Activated B cell treated with CpG ODN at 0.5 μM for 24 hours (primary cell): ENCODE data around the gene ACTN3. TPM values are rescaled to one million over a fixed set of nuclear protein-coding genes. Genes with fewer than 3 reads are reported as not detected.

Experiments used
- ATAC-seq: fragments of 200-7000 bp; cut with Tn5 transposase; one replicate; pipeline ENCODE4 v1.10.0; 2021; ENCODE audit warnings: low read depth, mild to moderate bottlenecking, moderate library complexity
- CTCF ChIA-PET: fragments of 350-600 bp; sonication (Branson Sonifier 250); formaldehyde crosslinking; loops from one replicate; lab custom pipeline; 2021; ENCODE audit warnings: antibody characterized with exemption; lab: Charles Lee
- POLR2A ChIA-PET: fragments of 350-600 bp; sonication (Branson Sonifier 250); formaldehyde crosslinking; loops from one replicate; lab custom pipeline; 2021; ENCODE audit warnings: antibody characterized with exemption; lab: Charles Lee
- DNase-seq: peaks from one replicate; pipeline ENCODE4 v3.0.0; 2022
- H3K27ac Mint-ChIP-seq: one replicate; pipeline ENCODE4 v1.8.0; 2020; ENCODE audit warnings: mixed read lengths
- H3K27me3 Mint-ChIP-seq: one replicate; pipeline ENCODE4 v1.8.0; 2021; ENCODE audit warnings: mixed read lengths
- H3K36me3 Mint-ChIP-seq: one replicate; pipeline ENCODE4 v1.8.0; 2021; ENCODE audit warnings: low read depth, mixed read lengths
- H3K4me1 Mint-ChIP-seq: one replicate; pipeline ENCODE4 v1.8.0; 2021; ENCODE audit warnings: mixed read lengths
- H3K4me3 Mint-ChIP-seq: one replicate; pipeline ENCODE4 v1.8.0; 2020; ENCODE audit warnings: mild to moderate bottlenecking, mixed read lengths
- H3K9me3 Mint-ChIP-seq: one replicate; pipeline ENCODE4 v1.8.0; 2020; ENCODE audit warnings: mixed read lengths
- intact Hi-C: fragments of 100-400 bp; cut with micrococcal nuclease; formaldehyde crosslinking; loops from one replicate; pipeline ENCODE4 v1.15.1; 2024
- total RNA-seq: library from RNA; stranded (reverse); gene quantifications from 2 replicates; pipeline ENCODE4 v1.2.3, GENCODE V29; 2022
- TF ChIP-seq, protein P1 (sequence below): fragments of 200-600 bp; IDR thresholded peaks from one replicate; pipeline ENCODE4 v1.8.0; 2022; ENCODE audit warnings: antibody characterized with exemption, mild to moderate bottlenecking

Gene ACTN3
- total RNA-seq, 1 donor from 2014 or later, result not detected

DNA sequence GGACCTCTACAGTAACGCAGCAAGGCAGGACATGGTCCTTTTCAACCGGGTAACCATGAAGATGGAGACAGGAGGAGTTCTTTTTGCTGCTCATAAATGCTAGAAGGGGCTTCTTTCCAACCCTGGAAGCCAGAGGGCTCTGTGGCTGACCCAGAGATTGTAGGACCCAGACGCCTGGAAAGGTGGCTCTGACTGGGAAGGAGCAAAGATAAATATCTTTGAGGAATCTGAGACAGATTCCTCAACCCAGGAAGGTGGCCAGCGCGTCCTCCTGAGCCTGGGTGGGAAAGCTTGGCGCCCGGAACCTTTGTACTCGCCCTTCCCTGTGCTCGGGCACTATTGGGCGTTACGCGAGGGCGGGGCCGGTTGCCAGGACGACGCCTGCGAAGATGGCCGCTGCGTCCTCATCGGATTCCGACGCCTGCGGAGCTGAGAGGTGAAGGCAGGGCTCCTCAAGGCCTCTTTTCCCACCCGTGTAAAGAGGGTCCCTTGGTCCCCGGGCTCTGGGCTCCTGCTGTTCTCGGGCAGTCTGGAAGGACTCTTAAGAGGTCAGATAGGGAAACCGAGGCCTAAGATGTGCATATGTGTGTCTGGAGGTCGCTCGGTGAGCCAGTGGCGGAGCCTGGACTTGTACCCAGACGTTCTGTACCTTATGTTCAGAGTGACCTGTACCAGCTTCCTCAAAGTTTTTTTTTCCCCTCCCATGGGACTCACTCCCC lies 36.3 kb upstream of the ACTN3 start, which contains the start of gene BBS1:
TSS of gene BBS1 (plus strand) at position 365 of the 719 bp plus-strand sequence. CDS start at position 390, 25 bp downstream.
- intact Hi-C loops, result loop anchor here (1.0 to 2.0 kb wide), 4 partner anchors 30 to 168 kb away; partner anchors contain the start of genes ACTN3, DPP3, PELI3 and ZDHHC24
- peaks cover 26% of the 10 kb centered on the region for H3K36me3 Mint-ChIP-seq
- ChIA-PET CTCF (interaction anchor here (1.0 to 1.1 kb wide), 4 partner anchors 30 to 168 kb away, joined by 3 read pairs; partner anchors contain the start of gene DPP3), POLR2A (interaction anchor here (1.0 to 1.5 kb wide), 7 partner anchors 30 to 168 kb away, joined by 3 to 10 read pairs (median 4); partner anchors contain the start of genes DPP3, MRPL11, NPAS4 and PELI3)
- peaks cover 14% of the 10 kb centered on the region for H3K4me1 Mint-ChIP-seq
- DNase-seq (peak; percentile 82), ATAC-seq (peak; percentile 98)
- peak within 1 kb of the TSS; percentile 91 for H3K4me3 Mint-ChIP-seq
- H3K27me3 Mint-ChIP-seq, result no peaks in the 10 kb centered on the region
- peak within 1 kb of the TSS; percentile 42 for H3K27ac Mint-ChIP-seq
- TF ChIP-seq, protein P1, sequence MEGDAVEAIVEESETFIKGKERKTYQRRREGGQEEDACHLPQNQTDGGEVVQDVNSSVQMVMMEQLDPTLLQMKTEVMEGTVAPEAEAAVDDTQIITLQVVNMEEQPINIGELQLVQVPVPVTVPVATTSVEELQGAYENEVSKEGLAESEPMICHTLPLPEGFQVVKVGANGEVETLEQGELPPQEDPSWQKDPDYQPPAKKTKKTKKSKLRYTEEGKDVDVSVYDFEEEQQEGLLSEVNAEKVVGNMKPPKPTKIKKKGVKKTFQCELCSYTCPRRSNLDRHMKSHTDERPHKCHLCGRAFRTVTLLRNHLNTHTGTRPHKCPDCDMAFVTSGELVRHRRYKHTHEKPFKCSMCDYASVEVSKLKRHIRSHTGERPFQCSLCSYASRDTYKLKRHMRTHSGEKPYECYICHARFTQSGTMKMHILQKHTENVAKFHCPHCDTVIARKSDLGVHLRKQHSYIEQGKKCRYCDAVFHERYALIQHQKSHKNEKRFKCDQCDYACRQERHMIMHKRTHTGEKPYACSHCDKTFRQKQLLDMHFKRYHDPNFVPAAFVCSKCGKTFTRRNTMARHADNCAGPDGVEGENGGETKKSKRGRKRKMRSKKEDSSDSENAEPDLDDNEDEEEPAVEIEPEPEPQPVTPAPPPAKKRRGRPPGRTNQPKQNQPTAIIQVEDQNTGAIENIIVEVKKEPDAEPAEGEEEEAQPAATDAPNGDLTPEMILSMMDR, result no peak
- no peaks in the 10 kb centered on the region for H3K9me3 Mint-ChIP-seq

DNA sequence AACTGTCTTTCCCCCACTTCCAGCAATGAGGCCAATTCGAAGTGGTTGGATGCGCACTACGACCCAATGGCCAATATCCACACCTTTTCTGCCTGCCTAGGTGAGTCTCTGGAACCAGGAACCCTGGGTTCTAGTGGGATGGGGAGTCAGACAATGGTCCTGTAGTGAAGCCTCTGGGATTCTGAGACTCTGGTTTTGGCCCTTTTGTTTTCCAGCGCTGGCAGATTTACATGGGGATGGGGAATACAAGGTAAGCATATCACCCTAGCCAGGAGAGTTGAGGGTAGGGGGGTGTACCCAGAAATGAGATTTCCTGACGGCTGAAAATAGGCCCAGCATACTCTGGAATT lies 35.7 kb upstream of the ACTN3 start:
- ChIA-PET POLR2A (interaction anchor here (1.0 to 1.5 kb wide), 7 partner anchors 31 to 167 kb away, joined by 3 to 10 read pairs (median 4); partner anchors contain the start of genes DPP3, MRPL11, NPAS4 and PELI3), CTCF (interaction anchor here (1.0 to 1.1 kb wide), 4 partner anchors 31 to 168 kb away, joined by 3 read pairs; partner anchors contain the start of gene DPP3)
- Mint-ChIP-seq H3K36me3 (peaks cover 25% of the 10 kb centered on the region), H3K27me3 (no peaks in the 10 kb centered on the region), H3K9me3 (no peaks in the 10 kb centered on the region), H3K4me1 (peaks cover 14% of the 10 kb centered on the region), H3K27ac (peak overlapping the region; percentile 42), H3K4me3 (peak overlapping the region; percentile 91)
- intact Hi-C loops, result loop anchor here (1.0 to 2.0 kb wide), 4 partner anchors 31 to 167 kb away; partner anchors contain the start of genes ACTN3, DPP3, PELI3 and ZDHHC24
- TF ChIP-seq, protein P1, result no peak
- no peak for ATAC-seq
- DNase-seq, result no peak

GRCh38 chr11:66523611-66524010 lies 23.1 kb upstream of the ACTN3 start:
- Mint-ChIP-seq H3K36me3 (peaks cover 60% of the 10 kb centered on the region), H3K27ac (no peak overlapping the region), H3K4me3 (no peak overlapping the region), H3K9me3 (no peaks in the 10 kb centered on the region), H3K27me3 (no peaks in the 10 kb centered on the region), H3K4me1 (no peaks in the 10 kb centered on the region)
- ATAC-seq, result no peak
- ChIA-PET POLR2A (no interaction called here), CTCF (no interaction called here)
- TF ChIP-seq, protein P1, result no peak
- intact Hi-C loops, result no loop called here
- DNase-seq, result no peak

GRCh38 chr11:66524304-66525040 lies 22.2 kb upstream of the ACTN3 start:
- H3K36me3 Mint-ChIP-seq, result peaks cover 61% of the 10 kb centered on the region
- ChIA-PET POLR2A (no interaction called here), CTCF (no interaction called here)
- H3K4me3 Mint-ChIP-seq, result no peak overlapping the region
- H3K4me1 Mint-ChIP-seq, result no peaks in the 10 kb centered on the region
- H3K27me3 Mint-ChIP-seq, result no peaks in the 10 kb centered on the region
- H3K27ac Mint-ChIP-seq, result no peak overlapping the region
- ATAC-seq (no peak), DNase-seq (no peak)
- intact Hi-C loops, result no loop called here
- no peaks in the 10 kb centered on the region for H3K9me3 Mint-ChIP-seq
- TF ChIP-seq, protein P1, result no peak
